ENCODE data around the gene ACMSD.

Gene ACMSD

GRCh38 chr2:134950886-134951285, 112.5 kb downstream of the ACMSD start:
- no peak for DNase-seq (ENCODE audit: low spot score)
